Fibroblast of the aortic adventitia (primary cell): ENCODE measurements around the gene VSNL1. TPM values are rescaled to one million over a fixed set of nuclear protein-coding genes. Genes with fewer than 3 reads are reported as not detected.
A peak's percentile ranks its signal among the peaks of the same experiment; 100 is the strongest.

Source experiments
- DNase-seq: peaks from one replicate; pipeline ENCODE4 v3.0.0-alpha.2; 2010; ENCODE audit warnings: low read depth
- H3K4me3 ChIP-seq: 2 replicates; pipeline ENCODE4 v1.5.1; 2011; ENCODE audit warnings: low read depth, mild to moderate bottlenecking, control low read depth, low read length, moderate library complexity
- total RNA-seq: library from RNA; depleted of rRNA; stranded (reverse); fragments of >200 nt; gene quantifications from 2 replicates; pipeline ENCODE4 v1.2.3, GENCODE V29; 2012; ENCODE audit warnings: low replicate concordance
- TF ChIP-seq, protein P1 (sequence below): IDR thresholded peaks from 2 replicates; pipeline ENCODE4 v1.5.1; 2011; ENCODE audit warnings: mild to moderate bottlenecking, low read length, control low read depth, inconsistent platforms; ENCODE audit not compliant: insufficient read depth

VSNL1 gene
- total RNA-seq, 1 donor, result 3.7 TPM

DNA sequence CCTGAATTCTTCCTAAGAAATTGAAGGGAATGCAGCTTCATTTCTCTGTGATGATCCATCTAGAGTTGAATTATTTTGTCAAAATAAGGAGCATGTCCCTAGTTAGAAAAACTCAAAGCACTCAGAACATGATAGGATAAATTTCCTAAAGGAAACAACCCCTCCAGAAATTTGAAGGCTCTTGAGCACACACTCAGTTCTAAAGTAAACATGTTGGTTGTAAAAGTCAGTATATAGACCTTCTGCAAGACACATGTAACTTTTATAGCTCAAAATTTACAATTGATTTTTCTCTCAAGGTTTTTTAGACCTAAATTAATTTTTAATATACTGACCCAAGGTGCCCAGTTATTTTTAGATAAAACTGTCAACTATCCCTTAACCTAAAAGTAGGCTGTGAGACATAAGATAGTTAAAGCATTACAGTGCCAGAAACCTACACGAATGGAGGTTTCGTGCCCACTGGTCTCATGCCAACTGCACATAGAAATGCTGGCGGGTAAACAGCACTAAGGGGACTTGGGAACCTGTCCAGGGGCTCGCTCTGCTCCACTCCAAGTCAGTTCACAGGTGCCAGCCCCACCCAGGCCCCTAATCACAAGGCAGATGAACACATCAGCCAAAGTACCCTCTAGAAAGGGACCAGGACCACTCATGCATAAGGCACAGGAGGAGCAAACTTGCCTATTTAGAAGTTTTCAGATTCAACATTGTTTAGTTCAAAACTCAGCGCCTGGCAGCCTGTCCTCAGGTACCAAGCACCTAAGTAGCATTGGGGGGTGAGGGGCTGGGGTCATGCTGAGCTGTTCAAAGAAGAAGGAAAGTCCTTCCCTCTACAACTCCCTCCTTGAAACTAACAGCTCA is 106.6 kb downstream of the VSNL1 start:
- DNase-seq, result no peak
- TF ChIP-seq, protein P1, sequence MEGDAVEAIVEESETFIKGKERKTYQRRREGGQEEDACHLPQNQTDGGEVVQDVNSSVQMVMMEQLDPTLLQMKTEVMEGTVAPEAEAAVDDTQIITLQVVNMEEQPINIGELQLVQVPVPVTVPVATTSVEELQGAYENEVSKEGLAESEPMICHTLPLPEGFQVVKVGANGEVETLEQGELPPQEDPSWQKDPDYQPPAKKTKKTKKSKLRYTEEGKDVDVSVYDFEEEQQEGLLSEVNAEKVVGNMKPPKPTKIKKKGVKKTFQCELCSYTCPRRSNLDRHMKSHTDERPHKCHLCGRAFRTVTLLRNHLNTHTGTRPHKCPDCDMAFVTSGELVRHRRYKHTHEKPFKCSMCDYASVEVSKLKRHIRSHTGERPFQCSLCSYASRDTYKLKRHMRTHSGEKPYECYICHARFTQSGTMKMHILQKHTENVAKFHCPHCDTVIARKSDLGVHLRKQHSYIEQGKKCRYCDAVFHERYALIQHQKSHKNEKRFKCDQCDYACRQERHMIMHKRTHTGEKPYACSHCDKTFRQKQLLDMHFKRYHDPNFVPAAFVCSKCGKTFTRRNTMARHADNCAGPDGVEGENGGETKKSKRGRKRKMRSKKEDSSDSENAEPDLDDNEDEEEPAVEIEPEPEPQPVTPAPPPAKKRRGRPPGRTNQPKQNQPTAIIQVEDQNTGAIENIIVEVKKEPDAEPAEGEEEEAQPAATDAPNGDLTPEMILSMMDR, result no peak

DNA sequence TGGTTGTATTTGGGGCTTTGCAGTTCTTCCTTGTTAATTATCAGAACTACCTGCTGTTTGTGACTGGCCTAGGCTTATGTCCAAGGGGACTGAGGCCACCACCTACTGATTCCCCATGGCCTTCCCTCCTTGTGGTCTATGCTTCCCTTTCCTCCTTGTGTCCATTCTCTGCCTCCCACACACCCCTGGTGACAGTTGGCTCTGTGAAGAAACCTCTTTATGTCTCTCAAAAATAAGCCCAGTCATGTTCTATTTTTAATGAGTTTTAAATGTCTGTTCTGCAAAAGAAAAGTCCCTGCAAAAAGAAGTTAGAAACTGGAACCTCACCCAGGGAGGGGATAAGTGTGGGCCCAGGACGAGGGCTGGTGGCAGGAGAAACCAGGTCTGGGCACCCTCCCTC is 108.1 kb downstream of the VSNL1 start:
- H3K4me3 ChIP-seq, result no peak overlapping the region
- no peak for DNase-seq
- TF ChIP-seq, protein P1, result no peak

More for the DNA sequence above, 106.6 kb downstream of the VSNL1 start:
- no peak overlapping the region for H3K4me3 ChIP-seq

DNA sequence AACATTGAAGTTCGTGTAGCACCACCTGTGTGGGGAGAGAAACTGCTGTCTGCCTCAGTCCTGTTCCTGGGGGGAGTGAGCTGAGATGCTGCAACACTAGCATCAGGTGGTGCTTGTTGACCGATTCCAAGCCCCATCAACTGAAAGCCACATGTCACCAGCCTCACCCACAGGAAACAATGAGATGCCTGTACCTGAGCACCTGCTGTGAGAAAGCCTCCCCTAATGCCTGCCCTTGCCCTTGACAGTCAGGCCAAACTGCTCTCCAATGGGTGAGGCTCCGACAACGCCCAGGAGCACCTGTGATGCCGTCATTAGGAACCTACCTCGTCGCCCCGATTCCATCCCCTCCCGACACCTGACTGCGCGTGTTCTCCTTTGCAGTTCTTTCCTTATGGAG is 108.5 kb downstream of the VSNL1 start:
- H3K4me3 ChIP-seq, result no peak overlapping the region
- DNase-seq, result no peak
- TF ChIP-seq, protein P1, result no peak

DNA sequence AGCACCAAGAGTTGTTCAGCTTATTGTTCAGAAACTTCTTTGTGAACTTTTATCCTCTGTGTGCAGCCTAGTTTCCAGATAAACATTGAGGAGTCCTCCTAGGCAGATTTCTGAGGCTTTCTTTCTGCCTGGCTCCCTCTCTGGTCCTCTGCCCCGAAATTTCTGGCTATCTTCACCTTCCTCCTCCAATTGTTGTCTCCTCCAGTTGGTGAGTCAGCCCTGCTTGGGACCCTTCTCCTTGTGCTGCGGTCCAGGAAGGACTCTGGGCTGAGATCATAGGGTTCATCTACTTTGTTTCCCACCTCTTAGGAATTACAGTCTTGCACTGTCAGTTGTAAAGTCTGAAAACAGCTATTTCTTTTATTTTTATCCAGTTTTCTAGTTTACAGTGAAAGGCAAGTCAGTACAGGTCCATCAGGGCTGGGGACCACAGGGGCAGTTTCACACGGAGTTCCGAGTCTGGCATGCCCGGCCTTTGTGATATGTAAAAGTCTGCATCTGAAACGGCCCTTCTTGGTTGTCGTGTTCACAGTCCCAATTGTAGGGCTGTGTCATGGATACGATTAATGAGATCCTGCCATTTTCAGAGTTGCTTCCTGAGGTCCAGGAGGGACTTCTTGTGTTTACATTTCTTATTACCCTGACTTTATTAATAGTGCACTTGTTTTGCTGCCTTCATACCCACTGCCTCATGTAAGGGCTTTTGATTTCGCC is 112.3 kb downstream of the VSNL1 start:
- DNase-seq, result peak; percentile 52
- TF ChIP-seq, protein P1, result no peak
- no peak overlapping the region for H3K4me3 ChIP-seq

DNA sequence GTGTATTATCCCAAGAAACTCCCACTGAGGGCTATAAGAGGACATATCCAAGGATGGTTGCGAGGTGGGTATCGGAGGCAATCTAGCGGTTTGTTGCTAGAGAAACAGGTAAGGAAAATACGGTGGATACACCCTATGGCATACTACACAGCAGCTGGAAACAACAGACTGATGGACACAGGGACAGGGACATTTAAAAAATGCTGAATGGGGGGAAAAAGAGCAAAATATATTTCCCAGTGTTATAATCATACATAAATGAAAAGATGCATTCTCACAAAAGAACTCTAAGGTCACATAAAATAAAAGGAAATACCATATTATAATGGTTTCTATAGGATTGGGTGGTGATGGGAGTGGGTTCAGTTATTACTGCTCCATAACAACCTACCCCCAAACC is 117.3 kb downstream of the VSNL1 start:
- no peak overlapping the region for H3K4me3 ChIP-seq
- TF ChIP-seq, protein P1, result no peak
- no peak for DNase-seq

- no peak overlapping the region for H3K4me3 ChIP-seq
- DNase-seq, result peak; percentile 31
- TF ChIP-seq, protein P1, result no peak
These were observed 117.9 kb downstream of the VSNL1 start for GRCh38 chr2:17658251-17658843.
